Measurements from ENCODE around the gene ARHGEF1.
A peak's percentile ranks its signal among the peaks of the same experiment; 100 is the strongest.
"Not testable (repeated sequence)": the region's sequence is repeated elsewhere in the genome, so short reads cannot be mapped to it uniquely, and the experiment has no call there.

Gene ARHGEF1

DNA sequence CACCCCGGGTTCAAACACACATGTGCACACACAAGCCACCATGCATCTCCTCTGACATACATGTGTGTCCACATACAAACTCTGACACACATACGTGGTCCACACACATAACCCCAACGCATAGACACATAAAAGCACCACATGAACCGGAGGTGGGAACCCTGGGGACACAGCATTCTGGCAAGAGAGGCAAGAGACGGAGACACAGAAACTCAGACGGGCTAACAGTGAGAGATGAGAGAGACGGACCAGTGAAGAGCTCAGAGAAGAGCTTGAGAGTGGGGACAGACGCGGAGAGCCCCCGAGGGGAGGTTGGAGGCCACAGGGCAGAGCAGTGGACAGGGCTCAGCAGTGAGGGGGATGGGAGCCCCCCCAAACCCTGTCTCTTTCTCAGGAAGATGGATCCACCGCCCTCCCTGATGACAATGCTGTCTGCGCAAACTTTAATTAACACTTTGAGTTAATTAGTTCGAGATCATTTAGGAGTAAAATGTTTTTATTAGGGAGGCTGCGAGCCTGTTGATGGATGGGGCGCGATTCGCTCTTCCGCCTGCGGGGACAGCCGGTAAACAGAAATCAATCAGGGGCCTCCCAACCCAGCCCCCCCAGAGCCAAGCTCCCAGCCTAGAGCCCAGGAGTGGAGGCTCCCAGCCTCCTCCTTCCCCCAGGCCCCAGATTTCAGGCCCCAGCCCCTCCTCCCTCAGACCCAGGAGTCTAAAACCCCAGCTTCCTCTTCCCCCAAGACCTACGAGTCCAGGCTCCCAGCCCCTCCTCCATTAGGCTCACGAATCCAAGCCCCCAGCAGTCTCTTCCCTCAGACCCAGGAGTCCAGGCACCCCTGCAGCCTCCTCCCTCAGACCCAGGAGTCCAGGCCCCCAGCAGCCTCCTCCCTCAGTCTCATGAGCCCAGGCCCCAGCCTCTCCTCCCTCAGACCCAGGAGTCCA is 54.8 kb downstream of the ARHGEF1 start:
- no peaks in the 10 kb centered on the region for H3K9me3 ChIP-seq (ENCODE audit: insufficient read depth, low read length, severe bottlenecking)
- no peak overlapping the region for H3K27ac ChIP-seq (ENCODE audit: low read length)
- TF ChIP-seq, protein P1, sequence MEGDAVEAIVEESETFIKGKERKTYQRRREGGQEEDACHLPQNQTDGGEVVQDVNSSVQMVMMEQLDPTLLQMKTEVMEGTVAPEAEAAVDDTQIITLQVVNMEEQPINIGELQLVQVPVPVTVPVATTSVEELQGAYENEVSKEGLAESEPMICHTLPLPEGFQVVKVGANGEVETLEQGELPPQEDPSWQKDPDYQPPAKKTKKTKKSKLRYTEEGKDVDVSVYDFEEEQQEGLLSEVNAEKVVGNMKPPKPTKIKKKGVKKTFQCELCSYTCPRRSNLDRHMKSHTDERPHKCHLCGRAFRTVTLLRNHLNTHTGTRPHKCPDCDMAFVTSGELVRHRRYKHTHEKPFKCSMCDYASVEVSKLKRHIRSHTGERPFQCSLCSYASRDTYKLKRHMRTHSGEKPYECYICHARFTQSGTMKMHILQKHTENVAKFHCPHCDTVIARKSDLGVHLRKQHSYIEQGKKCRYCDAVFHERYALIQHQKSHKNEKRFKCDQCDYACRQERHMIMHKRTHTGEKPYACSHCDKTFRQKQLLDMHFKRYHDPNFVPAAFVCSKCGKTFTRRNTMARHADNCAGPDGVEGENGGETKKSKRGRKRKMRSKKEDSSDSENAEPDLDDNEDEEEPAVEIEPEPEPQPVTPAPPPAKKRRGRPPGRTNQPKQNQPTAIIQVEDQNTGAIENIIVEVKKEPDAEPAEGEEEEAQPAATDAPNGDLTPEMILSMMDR (IDR thresholded peaks at IDR 0.05; ENCODE audit: borderline replicate concordance, extremely low read depth, low read length, poor library complexity, severe bottlenecking) = peak; percentile 16
- no peak for TF ChIP-seq EZH2 (IDR thresholded peaks at IDR 0.05; ENCODE audit: borderline replicate concordance, low read depth, low read length, severe bottlenecking)
- no peaks in the 10 kb centered on the region for H3K36me3 ChIP-seq (ENCODE audit: insufficient read depth, low read length)
- ATAC-seq (ENCODE audit: insufficient read depth, low read depth) (no peak), DNase-seq (no peak)
- no peak overlapping the region for H3K4me3 ChIP-seq (ENCODE audit: low read depth in 1 of 2, low read length in 2 of 2)
- peaks cover 17% of the 10 kb centered on the region for H3K4me1 ChIP-seq (ENCODE audit: insufficient read depth, low read length)
- H2AFZ ChIP-seq (ENCODE audit: low read depth, low read length) = no peak overlapping the region
- H3K27me3 ChIP-seq (ENCODE audit: insufficient read depth, low read length, poor library complexity) = no peaks in the 10 kb centered on the region
- no peaks in the 10 kb centered on the region for H3K79me2 ChIP-seq (ENCODE audit: insufficient read depth, low read length)
- H3K9ac ChIP-seq (ENCODE audit: low read depth, low read length) = no peak overlapping the region
- H4K20me1 ChIP-seq (ENCODE audit: insufficient read depth, low read length) = no peaks in the 10 kb centered on the region
- no peak overlapping the region for H3K4me2 ChIP-seq (ENCODE audit: insufficient read depth, low read length)

DNA sequence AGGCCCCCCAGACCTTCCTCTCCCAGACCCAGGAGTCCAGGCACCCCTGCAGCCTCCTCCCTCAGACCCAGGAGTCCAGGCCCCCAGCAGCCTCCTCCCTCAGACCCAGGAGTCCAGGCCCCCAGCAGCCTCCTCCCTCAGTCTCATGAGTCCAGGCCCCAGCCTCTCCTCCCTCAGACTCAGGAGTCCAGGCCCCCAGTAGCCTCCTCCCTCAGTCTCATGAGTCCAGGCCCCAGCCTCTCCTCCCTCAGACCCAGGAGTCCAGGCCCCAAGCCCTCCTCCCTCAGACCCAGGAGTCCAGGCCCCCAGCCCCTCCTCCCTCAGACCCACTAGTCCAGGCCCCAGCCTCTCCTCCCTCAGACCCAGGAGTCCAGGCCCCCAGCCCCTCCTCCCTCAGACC is 56.2 kb downstream of the ARHGEF1 start:
- not testable (repeated sequence) for H3K9ac ChIP-seq (ENCODE audit: low read depth, low read length); H3K27ac ChIP-seq (ENCODE audit: low read length); H3K79me2 ChIP-seq (ENCODE audit: insufficient read depth, low read length); H3K4me1 ChIP-seq (ENCODE audit: insufficient read depth, low read length); H3K27me3 ChIP-seq (ENCODE audit: insufficient read depth, low read length, poor library complexity); H3K4me3 ChIP-seq (ENCODE audit: low read depth in 1 of 2, low read length in 2 of 2); H3K36me3 ChIP-seq (ENCODE audit: insufficient read depth, low read length); H3K4me2 ChIP-seq (ENCODE audit: insufficient read depth, low read length); ATAC-seq (ENCODE audit: insufficient read depth, low read depth); H3K9me3 ChIP-seq (ENCODE audit: insufficient read depth, low read length, severe bottlenecking); H4K20me1 ChIP-seq (ENCODE audit: insufficient read depth, low read length); H2AFZ ChIP-seq (ENCODE audit: low read depth, low read length); DNase-seq

DNA sequence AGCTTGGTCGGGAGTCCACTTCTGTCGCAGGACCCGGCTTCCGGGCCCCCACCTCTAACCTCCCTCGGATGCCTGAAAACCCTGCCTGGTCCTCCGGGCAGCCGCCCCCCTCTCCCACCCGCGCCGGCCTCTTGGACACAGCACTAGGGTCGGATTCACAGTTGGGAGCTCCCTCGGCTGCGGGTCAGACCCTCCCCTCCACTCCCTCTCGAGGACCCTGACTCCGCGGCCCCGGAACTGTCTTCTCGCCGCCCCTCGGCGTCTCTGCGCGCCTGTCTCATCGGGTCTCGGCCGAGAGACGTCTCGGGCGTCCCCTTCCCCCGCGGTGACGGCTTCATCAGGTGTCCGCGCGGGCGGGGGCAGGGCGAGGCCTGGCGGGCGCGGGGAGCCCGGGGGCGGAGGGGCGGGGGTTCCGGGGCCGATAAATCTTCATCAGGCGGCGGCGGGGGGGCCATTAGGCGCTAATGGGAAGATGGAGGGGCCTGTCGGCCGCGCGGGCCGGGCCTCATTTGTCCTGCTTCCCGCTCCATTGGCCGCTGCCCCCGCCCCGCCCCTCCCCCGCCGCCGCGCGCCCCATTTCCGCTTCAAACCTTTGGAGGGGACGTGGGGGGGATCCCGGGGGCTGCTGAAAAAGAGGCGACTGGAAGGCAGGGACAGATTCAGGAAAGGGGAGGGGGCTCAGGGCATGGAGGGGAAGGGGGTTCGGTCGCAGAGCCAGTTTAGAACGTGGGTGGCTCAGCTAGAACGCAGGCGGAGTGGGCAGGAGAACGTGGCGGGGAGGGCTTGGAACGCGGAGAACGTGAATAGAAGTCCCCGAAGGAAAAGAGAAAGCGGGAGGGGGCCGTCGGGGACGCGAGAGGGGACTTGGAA is 57.1 kb downstream of the ARHGEF1 start:
- H3K4me3 ChIP-seq (ENCODE audit: low read depth in 1 of 2, low read length in 2 of 2) = no peak overlapping the region
- TF ChIP-seq, protein P1 (IDR thresholded peaks at IDR 0.05; ENCODE audit: borderline replicate concordance, extremely low read depth, low read length, poor library complexity, severe bottlenecking) = no peak
- no peak for TF ChIP-seq EZH2 (IDR thresholded peaks at IDR 0.05; ENCODE audit: borderline replicate concordance, low read depth, low read length, severe bottlenecking)
- ATAC-seq (ENCODE audit: insufficient read depth, low read depth) (no peak), DNase-seq (no peak)
- no peak overlapping the region for H2AFZ ChIP-seq (ENCODE audit: low read depth, low read length)
- no peaks in the 10 kb centered on the region for H3K36me3 ChIP-seq (ENCODE audit: insufficient read depth, low read length)
- no peak overlapping the region for H3K9ac ChIP-seq (ENCODE audit: low read depth, low read length)
- H3K4me2 ChIP-seq (ENCODE audit: insufficient read depth, low read length) = no peak overlapping the region
- no peaks in the 10 kb centered on the region for H3K9me3 ChIP-seq (ENCODE audit: insufficient read depth, low read length, severe bottlenecking)
- H3K4me1 ChIP-seq (ENCODE audit: insufficient read depth, low read length) = no peaks in the 10 kb centered on the region
- no peak overlapping the region for H3K27ac ChIP-seq (ENCODE audit: low read length)
- no peaks in the 10 kb centered on the region for H3K79me2 ChIP-seq (ENCODE audit: insufficient read depth, low read length)
- H3K27me3 ChIP-seq (ENCODE audit: insufficient read depth, low read length, poor library complexity) = no peaks in the 10 kb centered on the region
- H4K20me1 ChIP-seq (ENCODE audit: insufficient read depth, low read length) = no peaks in the 10 kb centered on the region
